ENCODE measurements around the gene METTL9. TPM values are rescaled to one million over a fixed set of nuclear protein-coding genes. Genes with fewer than 3 reads are reported as not detected.
"Not testable (repeated sequence)": the region's sequence is repeated elsewhere in the genome, so short reads cannot be mapped to it uniquely, and the experiment has no call there.

METTL9 gene
- total RNA-seq, 2 donors from 2014 or later: 92.2 to 117 TPM

- peaks cover 0 to 4% of the 10 kb centered on the region in 2 donors for H3K9me3 Mint-ChIP-seq
- H3K36me3 Mint-ChIP-seq: peaks cover 12% of the 10 kb centered on the region in 2 donors
- ATAC-seq (no peak), DNase-seq (ENCODE audit: low spot score in 2 of 2) (no peak)
- H3K27ac Mint-ChIP-seq: peak overlapping the region; percentile 59 to 97
Observed at GRCh38 chr16:21597561-21598030, 1.8 kb upstream of the METTL9 start.

DNA sequence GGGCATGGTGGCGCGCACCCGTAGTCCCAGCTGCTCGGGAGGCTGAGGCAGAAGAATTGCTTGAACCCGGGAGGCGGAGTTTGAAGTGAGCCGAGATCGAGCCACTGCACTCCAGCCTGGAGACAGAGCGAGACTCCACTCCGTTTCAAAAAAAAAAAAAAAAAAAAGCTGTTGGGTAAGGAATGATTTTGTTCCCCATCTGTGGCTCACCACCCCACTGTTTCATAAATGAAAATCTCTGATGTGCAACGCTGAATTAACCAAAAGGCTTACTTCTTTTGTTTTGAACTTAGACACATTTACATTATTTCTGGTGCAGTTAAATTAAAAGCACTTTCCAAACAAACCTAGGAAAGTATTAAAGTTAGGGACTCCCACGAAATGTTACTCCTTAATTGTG lies 1.2 kb upstream of the METTL9 start:
- no peak for ATAC-seq
- Mint-ChIP-seq H3K36me3 (peaks cover 12% of the 10 kb centered on the region in 2 donors), H3K27ac (peak overlapping the region; percentile 50 to 91), H3K9me3 (peaks cover 0 to 4% of the 10 kb centered on the region in 2 donors)
- no peak for DNase-seq (ENCODE audit: low spot score in 2 of 2)

DNA sequence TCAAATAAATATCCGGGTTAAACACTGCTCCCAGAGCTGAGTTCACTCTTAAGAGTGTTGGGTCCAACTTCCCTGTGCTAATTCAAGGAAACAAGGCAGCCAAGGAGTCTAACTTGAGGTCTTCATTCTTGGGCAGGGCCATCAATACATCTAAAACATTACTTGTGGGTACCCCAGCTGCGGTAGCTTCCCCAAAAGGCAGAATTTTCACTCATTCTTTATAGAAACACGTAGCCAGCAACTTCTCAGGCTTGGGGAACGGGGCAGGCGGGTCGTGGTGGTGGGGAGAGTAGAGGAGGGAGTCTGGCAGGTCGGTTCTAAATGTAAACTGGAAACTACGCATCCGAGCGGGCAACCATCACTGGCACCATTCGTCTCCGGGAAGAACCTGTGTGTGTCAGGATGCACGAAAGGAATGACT lies 666 bp upstream of the METTL9 start:
- ATAC-seq: peak; percentile 1 to 2
- DNase-seq (ENCODE audit: low spot score in 2 of 2): peak in 1 of 2 donors; percentile 34
- H3K27ac Mint-ChIP-seq: peak overlapping the region; percentile 91 to 97
- peaks cover 0 to 4% of the 10 kb centered on the region in 2 donors for H3K9me3 Mint-ChIP-seq
- H3K36me3 Mint-ChIP-seq: peaks cover 12% of the 10 kb centered on the region in 2 donors

DNA sequence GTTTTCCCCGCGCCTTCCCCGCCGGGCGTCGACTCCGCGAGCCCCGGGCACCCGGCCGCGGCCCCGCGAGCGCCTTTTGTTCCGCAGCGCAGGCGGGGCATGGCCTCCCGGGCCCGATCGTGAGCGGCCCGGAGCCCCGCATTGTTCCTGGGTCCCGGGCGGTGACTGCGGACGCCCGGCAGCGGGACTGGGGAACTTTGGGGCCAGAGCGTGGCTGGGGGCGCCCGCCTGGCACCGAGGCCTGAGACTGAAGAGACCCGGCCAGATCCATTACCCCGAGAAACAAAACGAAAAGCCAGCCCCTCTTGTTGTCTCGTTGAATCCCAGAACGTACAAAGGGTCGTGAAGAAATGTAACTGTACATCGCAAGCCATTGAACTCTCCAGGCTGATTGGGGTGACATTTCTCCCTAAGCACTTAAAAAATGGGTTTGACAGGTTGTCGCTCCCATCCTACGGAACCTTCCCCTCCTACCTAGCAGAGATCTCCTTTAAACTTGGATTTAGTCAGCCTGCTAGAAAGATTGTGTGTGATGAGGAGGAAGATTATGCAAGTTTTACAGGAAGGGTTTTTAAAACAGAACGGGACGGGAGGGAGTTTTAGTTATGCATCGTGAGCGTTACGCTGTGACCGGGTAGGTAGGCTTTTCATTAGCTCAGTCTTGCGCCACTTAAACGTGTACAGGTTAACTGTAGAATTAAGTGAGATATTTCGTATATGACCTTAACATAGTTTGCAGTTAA lies 825 bp downstream of the METTL9 start:
- H3K27ac Mint-ChIP-seq: peak overlapping the region; percentile 81 to 91
- peaks cover 12% of the 10 kb centered on the region in 2 donors for H3K36me3 Mint-ChIP-seq
- DNase-seq (ENCODE audit: low spot score in 2 of 2) (peak in 1 of 2 donors; percentile 14), ATAC-seq (peak; percentile 12 to 29)
- peaks cover 0 to 4% of the 10 kb centered on the region in 2 donors for H3K9me3 Mint-ChIP-seq

DNA sequence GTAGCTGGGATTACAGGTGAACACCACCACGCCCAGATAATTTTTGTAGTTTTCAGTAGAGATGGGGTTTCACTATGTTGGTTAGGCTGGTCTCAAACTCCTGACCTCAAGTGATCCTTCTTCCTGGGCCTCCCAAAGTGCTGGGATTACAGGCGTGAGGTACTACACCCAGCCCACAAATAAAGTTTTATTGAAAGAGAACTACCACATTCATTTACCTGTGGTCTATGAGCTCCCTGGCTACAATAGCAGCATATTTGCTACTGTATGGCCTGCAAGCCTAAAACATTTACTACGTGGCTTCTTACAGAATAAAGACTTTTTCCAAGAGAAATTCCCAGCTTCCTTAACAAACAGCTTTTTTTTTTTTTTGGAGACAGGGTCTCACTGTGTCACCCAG lies 3.4 kb downstream of the METTL9 start:
- DNase-seq (ENCODE audit: low spot score in 2 of 2): no peak
- peaks cover 8 to 12% of the 10 kb centered on the region in 2 donors for H3K36me3 Mint-ChIP-seq
- H3K9me3 Mint-ChIP-seq: peaks cover 0 to under 1% of the 10 kb centered on the region in 2 donors
- no peak for ATAC-seq
- no peak overlapping the region for H3K27ac Mint-ChIP-seq

DNA sequence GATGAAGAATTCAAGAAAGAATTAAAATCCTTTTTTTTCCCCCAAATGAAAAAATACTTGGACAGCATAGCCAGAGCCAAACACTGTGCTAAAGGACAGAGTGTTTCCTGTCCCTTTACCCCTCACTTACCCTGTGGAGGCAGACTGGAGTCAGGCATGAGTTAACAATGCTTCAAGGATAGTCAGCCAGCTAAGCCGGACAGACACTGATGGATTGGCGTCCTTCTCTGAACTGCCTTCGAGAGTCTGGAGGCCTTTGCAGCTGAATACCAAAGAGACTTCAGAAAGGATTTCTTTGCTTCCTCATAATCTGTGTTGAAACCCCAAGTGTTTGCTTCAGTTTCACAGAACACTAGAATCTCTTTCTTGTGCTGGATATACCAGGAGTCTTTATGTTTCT lies 4.6 kb downstream of the METTL9 start:
- DNase-seq (ENCODE audit: low spot score in 2 of 2) (no peak), ATAC-seq (no peak)
- no peaks in the 10 kb centered on the region for H3K9me3 Mint-ChIP-seq
- H3K36me3 Mint-ChIP-seq: peaks cover 0 to 7% of the 10 kb centered on the region in 2 donors
- peak overlapping the region in 1 of 2 donors; percentile 1 for H3K27ac Mint-ChIP-seq

DNA sequence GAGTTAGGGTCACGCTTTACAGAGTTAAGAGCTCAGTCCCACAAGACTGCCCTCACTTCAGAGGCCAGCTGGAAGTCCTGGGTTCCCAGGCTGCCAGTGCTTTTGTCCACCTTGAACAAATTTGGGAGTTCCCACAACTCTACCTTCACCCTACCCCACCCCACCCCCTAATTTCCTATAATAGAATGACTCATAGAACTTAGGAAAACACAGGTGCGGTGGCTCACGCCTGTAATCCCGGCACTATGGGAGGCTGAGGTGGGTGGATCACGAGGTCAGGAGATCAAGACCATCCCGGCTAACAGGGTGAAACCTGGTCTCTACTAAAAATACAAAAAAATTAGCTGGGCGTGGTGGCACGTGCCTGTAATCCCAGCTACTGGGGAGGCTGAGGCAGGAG lies 6.5 kb downstream of the METTL9 start:
- DNase-seq (ENCODE audit: low spot score in 2 of 2); H3K36me3 Mint-ChIP-seq: not testable (repeated sequence)

GRCh38 chr16:21608639-21609328 lies 9.4 kb downstream of the METTL9 start:
- Mint-ChIP-seq H3K36me3 (peaks cover 0 to 7% of the 10 kb centered on the region in 2 donors), H3K27ac (no peak overlapping the region), H3K9me3 (no peaks in the 10 kb centered on the region)
- peak in 1 of 2 donors; percentile 17 for DNase-seq (ENCODE audit: low spot score in 2 of 2)
- ATAC-seq: peak; percentile 59 to 71

More for the DNA sequence above, 6.5 kb downstream of the METTL9 start:
- not testable (repeated sequence) for H3K9me3 Mint-ChIP-seq, ATAC-seq
- peak overlapping the region in 1 of 2 donors; percentile 29 for H3K27ac Mint-ChIP-seq

DNA sequence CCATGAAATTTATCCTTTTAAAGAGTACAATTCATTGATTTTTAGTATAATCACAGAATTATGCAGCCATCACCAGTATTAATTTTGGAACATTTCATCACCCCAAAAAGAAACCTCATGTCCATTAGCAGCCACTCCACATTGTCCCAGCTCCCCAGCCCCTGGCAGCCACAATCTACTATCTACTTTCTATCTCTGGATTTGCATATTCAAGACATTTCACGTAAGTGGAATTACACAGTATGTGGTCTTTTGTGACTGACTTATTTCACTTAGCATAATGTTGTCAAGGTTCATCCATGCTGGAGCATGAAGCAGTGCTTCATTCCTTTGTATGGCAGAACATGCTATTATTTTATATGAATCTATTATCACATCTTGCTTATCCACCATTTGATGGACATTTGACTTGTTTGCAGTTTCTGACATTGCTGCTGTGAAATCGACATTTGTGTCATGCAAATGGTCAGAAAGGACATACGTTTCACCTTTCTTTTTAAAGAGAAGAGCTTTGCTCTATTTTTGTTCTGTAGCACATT lies 10.7 kb downstream of the METTL9 start:
- H3K36me3 Mint-ChIP-seq: peaks cover 0 to 17% of the 10 kb centered on the region in 2 donors
- no peaks in the 10 kb centered on the region for H3K9me3 Mint-ChIP-seq
- ATAC-seq (no peak), DNase-seq (ENCODE audit: low spot score in 2 of 2) (no peak)
- H3K27ac Mint-ChIP-seq: no peak overlapping the region

DNA sequence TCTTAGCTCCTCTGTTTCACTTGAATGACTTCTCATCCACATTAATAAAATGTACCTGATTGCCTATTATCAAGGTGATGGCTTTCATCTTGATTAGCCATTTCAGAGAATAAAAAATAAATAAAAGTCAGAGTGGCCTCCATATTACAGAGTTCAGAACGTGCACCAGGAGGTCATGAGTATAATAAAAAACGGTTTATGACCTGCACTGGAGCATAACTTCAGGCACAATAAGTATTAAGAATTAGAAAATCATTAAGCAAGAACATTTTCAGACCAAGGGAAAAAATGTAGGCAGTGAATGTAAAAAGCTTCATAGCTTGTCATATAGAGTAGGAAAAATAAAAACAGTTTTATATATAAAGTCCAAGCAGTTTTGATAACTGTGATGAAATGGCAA lies 11.4 kb downstream of the METTL9 start:
- ATAC-seq (no peak), DNase-seq (ENCODE audit: low spot score in 2 of 2) (no peak)
- Mint-ChIP-seq H3K36me3 (peaks cover 0 to 19% of the 10 kb centered on the region in 2 donors), H3K9me3 (no peaks in the 10 kb centered on the region), H3K27ac (no peak overlapping the region)

- H3K27ac Mint-ChIP-seq: no peak overlapping the region
- ATAC-seq (no peak), DNase-seq (ENCODE audit: low spot score in 2 of 2) (no peak)
- no peaks in the 10 kb centered on the region for H3K9me3 Mint-ChIP-seq
- H3K36me3 Mint-ChIP-seq: peaks cover 0 to 19% of the 10 kb centered on the region in 2 donors
Observed at GRCh38 chr16:21611198-21611555, 11.8 kb downstream of the METTL9 start.

DNA sequence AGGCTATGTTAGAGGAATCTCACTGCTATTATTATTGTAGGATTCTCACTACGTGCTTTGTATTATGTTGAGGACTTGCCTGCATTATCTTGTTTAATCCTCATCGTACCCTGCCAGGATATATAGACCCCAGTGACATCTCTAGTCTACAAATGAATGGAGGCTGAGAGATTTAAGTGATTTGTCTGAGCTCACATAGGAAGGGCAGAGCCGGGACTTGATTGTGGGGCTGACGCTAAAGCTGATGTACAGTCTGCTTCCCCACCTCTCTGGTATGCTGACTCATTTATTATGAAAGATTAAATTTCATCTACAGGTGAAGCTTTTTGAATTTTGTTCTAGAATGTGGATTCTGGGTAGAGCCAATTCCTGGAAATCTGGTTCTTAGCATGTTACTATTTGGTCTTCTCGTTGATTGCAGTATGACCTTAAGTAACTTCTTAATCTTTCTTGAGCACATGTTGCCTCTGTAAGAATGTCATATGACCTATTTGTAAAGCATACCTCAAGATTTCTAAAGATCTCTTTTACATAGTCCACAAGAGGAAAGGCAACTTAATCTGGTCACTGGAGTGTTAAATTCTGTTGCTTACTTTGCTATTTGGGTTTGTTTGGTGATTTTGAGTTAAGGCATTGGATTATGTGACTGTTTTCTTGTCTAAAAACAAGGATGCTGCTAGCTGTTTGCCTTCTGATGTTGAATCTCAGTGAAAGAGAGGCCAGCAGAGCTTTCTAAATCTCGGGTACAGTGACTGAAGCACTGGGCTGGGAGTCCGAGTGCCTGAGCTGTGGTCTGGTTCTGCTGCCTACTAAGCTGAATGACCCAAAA lies 12.4 kb downstream of the METTL9 start:
- no peak for DNase-seq (ENCODE audit: low spot score in 2 of 2)
- peaks cover 0 to 19% of the 10 kb centered on the region in 2 donors for H3K36me3 Mint-ChIP-seq
- peak overlapping the region in 1 of 2 donors; percentile 35 for H3K27ac Mint-ChIP-seq
- ATAC-seq: peak; percentile 16 to 66
- H3K9me3 Mint-ChIP-seq: no peaks in the 10 kb centered on the region

DNA sequence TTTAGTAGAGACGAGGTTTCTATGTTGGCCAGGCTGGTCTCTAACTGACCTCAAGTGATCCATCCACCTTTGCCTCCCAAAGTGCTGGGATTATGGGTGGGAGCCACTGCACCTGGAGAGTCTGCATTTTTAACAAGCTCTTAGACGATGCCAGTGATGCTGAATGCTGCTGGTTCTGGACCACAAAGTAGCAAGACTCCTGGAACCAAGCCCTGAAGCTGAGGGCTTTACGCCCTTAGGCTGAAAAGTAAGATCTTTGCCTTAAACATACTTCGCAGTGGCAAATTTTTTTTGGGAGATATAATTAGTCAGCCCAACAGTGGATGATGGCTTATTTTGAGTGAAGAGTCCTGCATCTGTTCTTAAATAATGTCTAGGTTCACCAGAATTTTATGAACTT lies 14.0 kb downstream of the METTL9 start:
- no peaks in the 10 kb centered on the region for H3K9me3 Mint-ChIP-seq
- H3K36me3 Mint-ChIP-seq: peaks cover 0 to 19% of the 10 kb centered on the region in 2 donors
- no peak overlapping the region for H3K27ac Mint-ChIP-seq
- ATAC-seq: no peak
- no peak for DNase-seq (ENCODE audit: low spot score in 2 of 2)

GRCh38 chr16:21613781-21614180 lies 14.4 kb downstream of the METTL9 start:
- Mint-ChIP-seq H3K27ac (no peak overlapping the region), H3K9me3 (no peaks in the 10 kb centered on the region), H3K36me3 (peaks cover 0 to 19% of the 10 kb centered on the region in 2 donors)
- DNase-seq (ENCODE audit: low spot score in 2 of 2) (no peak), ATAC-seq (no peak)

DNA sequence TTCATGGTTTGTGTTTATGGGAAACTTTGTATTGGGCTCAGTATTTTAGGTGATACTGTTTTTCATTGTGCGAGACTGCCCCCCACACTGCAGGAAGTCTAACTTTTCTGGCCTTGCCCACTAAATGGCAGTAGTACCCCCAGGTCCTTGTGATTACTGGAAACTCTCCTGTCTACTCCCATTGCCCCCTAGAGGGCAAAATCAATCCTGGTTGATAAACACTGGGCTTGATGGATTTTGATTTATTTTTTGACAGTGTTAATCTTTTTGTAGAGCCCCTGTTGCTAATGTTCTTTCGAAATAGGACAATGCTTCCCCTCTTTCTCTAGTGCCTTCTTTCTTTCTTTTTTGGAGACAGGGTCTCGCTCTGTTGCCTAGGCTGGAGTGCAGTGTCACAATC lies 15.5 kb downstream of the METTL9 start:
- Mint-ChIP-seq H3K27ac (no peak overlapping the region), H3K36me3 (peaks cover 0 to 19% of the 10 kb centered on the region in 2 donors), H3K9me3 (no peaks in the 10 kb centered on the region)
- DNase-seq (ENCODE audit: low spot score in 2 of 2): no peak
- no peak for ATAC-seq

GRCh38 chr16:21617607-21618006 lies 18.2 kb downstream of the METTL9 start:
- DNase-seq (ENCODE audit: low spot score in 2 of 2) (no peak), ATAC-seq (peak in 1 of 2 donors; percentile 51)
- Mint-ChIP-seq H3K36me3 (peaks cover 0 to 15% of the 10 kb centered on the region in 2 donors), H3K27ac (no peak overlapping the region), H3K9me3 (no peaks in the 10 kb centered on the region)
